GM21786 (cell line): ENCODE results near the gene LAX1.
"Not testable (repeated sequence)": the region's sequence is repeated elsewhere in the genome, so short reads cannot be mapped to it uniquely, and the experiment has no call there.

Experiments
- ATAC-seq: cut with Tn5 transposase; IDR thresholded peaks from one replicate; pipeline ENCODE4 v1.9.1; 2021; ENCODE audit not compliant: unreplicated experiment

LAX1 gene

GRCh38 chr1:203768256-203768655 is 3.3 kb downstream of the LAX1 start:
- no peak for ATAC-seq

GRCh38 chr1:203769505-203770343 is 4.7 kb downstream of the LAX1 start:
- ATAC-seq: no peak

- no peak for ATAC-seq
Measured at GRCh38 chr1:203771901-203772301, 6.9 kb downstream of the LAX1 start.

- no peak for ATAC-seq
Measured at GRCh38 chr1:203772836-203773235, 7.9 kb downstream of the LAX1 start.

GRCh38 chr1:203776636-203777035 is 11.7 kb downstream of the LAX1 start:
- ATAC-seq: no peak

- ATAC-seq: no peak
Measured at GRCh38 chr1:203777596-203777995, 12.6 kb downstream of the LAX1 start.

- ATAC-seq: no peak
Measured at GRCh38 chr1:203778146-203778545, 13.2 kb downstream of the LAX1 start.

- no peak for ATAC-seq
Measured at GRCh38 chr1:203778789-203779188, 13.8 kb downstream of the LAX1 start.

- no peak for ATAC-seq
Measured at GRCh38 chr1:203781962-203782361, 17.0 kb downstream of the LAX1 start.

GRCh38 chr1:203789966-203790365 is 25.0 kb downstream of the LAX1 start:
- no peak for ATAC-seq

- ATAC-seq: no peak
Measured at GRCh38 chr1:203791498-203791897, 26.5 kb downstream of the LAX1 start.

- no peak for ATAC-seq
Measured at GRCh38 chr1:203792486-203792885, 27.5 kb downstream of the LAX1 start.

GRCh38 chr1:203793561-203793960 is 28.6 kb downstream of the LAX1 start:
- ATAC-seq: not testable (repeated sequence)

GRCh38 chr1:203794764-203795440 is 29.9 kb downstream of the LAX1 start:
- no peak for ATAC-seq

- peak; percentile 98 for ATAC-seq
Measured at GRCh38 chr1:203795441-203796235, 30.7 kb downstream of the LAX1 start, which contains the start of the genes ZBED6 and ZC3H11A. TSS of gene ZBED6 (plus strand) at chr1:203795623. CDS start at chr1:203797523, 1,900 bp downstream. TSS of gene ZC3H11A (plus strand) at chr1:203795623. CDS start at chr1:203817071, 21,448 bp downstream.

- no peak for ATAC-seq
Measured at GRCh38 chr1:203796236-203796605, 31.2 kb downstream of the LAX1 start.

GRCh38 chr1:203797216-203797615 is 32.2 kb downstream of the LAX1 start:
- no peak for ATAC-seq

GRCh38 chr1:203797948-203798655 is 33.1 kb downstream of the LAX1 start:
- ATAC-seq: no peak

- no peak for ATAC-seq
Measured at GRCh38 chr1:203799157-203799556, 34.2 kb downstream of the LAX1 start.

GRCh38 chr1:203799971-203800370 is 35.0 kb downstream of the LAX1 start:
- no peak for ATAC-seq

GRCh38 chr1:203805689-203806088 is 40.7 kb downstream of the LAX1 start:
- ATAC-seq: no peak
